ENCODE measurements around the gene KIF13A. TPM values are rescaled to one million over a fixed set of nuclear protein-coding genes. Genes with fewer than 3 reads are reported as not detected.

The KIF13A gene
- total RNA-seq, 4 donors from 2014 or later: 63.8 to 86.3 (median 78.2) TPM

GRCh38 chr6:17945111-17945510 lies 42.3 kb downstream of the KIF13A start:
- 13% methylated on average over 2 of the region's 2 CpGs for WGBS
- Histone ChIP-seq H3K9me3 (no peaks in the 10 kb centered on the region), H3K27me3 (no peaks in the 10 kb centered on the region), H3K4me1 (peaks cover 32 to 74% (median 55%) of the 10 kb centered on the region in 4 donors), H3K4me3 (peak overlapping the region in 2 of 4 donors; percentile 0 to 13), H3K27ac (replicated peaks in 1 of 4) (peak overlapping the region; percentile 40 to 45 (median 45)), H3K36me3 (no peaks in the 10 kb centered on the region)
- TF ChIP-seq POLR2A (IDR thresholded peaks at IDR 0.05; ENCODE audit: low read depth) (no peak), EP300 (IDR thresholded peaks at IDR 0.05) (no peak), POLR2AphosphoS5 (IDR thresholded peaks at IDR 0.05) (no peak)
- TF ChIP-seq, protein P1, sequence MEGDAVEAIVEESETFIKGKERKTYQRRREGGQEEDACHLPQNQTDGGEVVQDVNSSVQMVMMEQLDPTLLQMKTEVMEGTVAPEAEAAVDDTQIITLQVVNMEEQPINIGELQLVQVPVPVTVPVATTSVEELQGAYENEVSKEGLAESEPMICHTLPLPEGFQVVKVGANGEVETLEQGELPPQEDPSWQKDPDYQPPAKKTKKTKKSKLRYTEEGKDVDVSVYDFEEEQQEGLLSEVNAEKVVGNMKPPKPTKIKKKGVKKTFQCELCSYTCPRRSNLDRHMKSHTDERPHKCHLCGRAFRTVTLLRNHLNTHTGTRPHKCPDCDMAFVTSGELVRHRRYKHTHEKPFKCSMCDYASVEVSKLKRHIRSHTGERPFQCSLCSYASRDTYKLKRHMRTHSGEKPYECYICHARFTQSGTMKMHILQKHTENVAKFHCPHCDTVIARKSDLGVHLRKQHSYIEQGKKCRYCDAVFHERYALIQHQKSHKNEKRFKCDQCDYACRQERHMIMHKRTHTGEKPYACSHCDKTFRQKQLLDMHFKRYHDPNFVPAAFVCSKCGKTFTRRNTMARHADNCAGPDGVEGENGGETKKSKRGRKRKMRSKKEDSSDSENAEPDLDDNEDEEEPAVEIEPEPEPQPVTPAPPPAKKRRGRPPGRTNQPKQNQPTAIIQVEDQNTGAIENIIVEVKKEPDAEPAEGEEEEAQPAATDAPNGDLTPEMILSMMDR (IDR thresholded peaks at IDR 0.05): no peak
- intact Hi-C loops (cut with DNase I): no loop called here
- DNase-seq (ENCODE audit: extremely low spot score): no peak

GRCh38 chr6:17941318-17941717 lies 46.1 kb downstream of the KIF13A start:
- no peak overlapping the region for H3K27ac ChIP-seq (replicated peaks in 1 of 4)
- no peaks in the 10 kb centered on the region for H3K9me3 ChIP-seq
- peaks cover 32 to 61% (median 39%) of the 10 kb centered on the region in 4 donors for H3K4me1 ChIP-seq
- WGBS: 96% methylated on average over 4 of the region's 4 CpGs
- intact Hi-C loops (cut with DNase I): no loop called here
- H3K4me3 ChIP-seq: no peak overlapping the region
- TF ChIP-seq POLR2AphosphoS5 (IDR thresholded peaks at IDR 0.05) (no peak), EP300 (IDR thresholded peaks at IDR 0.05) (no peak), POLR2A (IDR thresholded peaks at IDR 0.05; ENCODE audit: low read depth) (no peak)
- TF ChIP-seq, protein P1 (IDR thresholded peaks at IDR 0.05): no peak
- H3K27me3 ChIP-seq: no peaks in the 10 kb centered on the region
- DNase-seq (ENCODE audit: extremely low spot score): no peak
- H3K36me3 ChIP-seq: no peaks in the 10 kb centered on the region

DNA sequence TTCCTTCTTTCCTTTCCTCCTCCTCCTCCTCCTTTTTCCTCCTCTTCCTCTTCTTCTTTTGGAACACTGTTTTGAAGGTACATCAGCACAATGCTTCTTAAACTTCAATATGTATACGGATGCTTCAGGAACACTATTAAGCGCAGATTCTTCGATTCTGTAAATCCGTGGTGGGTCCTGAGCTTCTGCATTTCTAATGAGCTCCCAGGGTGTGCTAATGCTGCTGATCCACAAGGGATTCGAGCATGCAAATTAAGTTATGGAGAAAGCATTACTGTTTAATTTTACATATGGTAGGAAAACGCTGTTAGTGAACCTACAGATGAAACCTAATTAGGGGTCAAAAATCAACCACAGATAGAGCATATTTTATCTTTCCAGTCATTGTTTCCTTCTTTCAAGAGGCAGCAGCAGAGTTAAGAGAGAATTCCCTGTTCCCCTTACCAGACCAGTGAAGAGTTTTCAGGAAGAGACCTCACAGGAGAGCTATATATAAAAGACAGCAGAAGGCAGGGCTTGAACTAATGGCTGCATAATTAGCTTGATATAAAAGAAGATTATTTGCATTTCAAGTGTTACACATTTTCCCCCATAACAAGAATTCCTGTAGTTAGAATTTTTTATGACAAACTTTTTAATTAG lies 47.2 kb downstream of the KIF13A start:
- Histone ChIP-seq H3K4me1 (peaks cover 32 to 61% (median 40%) of the 10 kb centered on the region in 4 donors), H3K9me3 (no peaks in the 10 kb centered on the region), H3K27me3 (no peaks in the 10 kb centered on the region), H3K4me3 (no peak overlapping the region), H3K36me3 (no peaks in the 10 kb centered on the region), H3K27ac (replicated peaks in 1 of 4) (no peak overlapping the region)
- DNase-seq (ENCODE audit: extremely low spot score): no peak
- 87% methylated on average over 6 of the region's 6 CpGs for WGBS
- intact Hi-C loops (cut with DNase I): no loop called here
- TF ChIP-seq, protein P1 (IDR thresholded peaks at IDR 0.05): no peak
- TF ChIP-seq EP300 (IDR thresholded peaks at IDR 0.05) (no peak), POLR2A (IDR thresholded peaks at IDR 0.05; ENCODE audit: low read depth) (no peak), POLR2AphosphoS5 (IDR thresholded peaks at IDR 0.05) (no peak)

GRCh38 chr6:17938901-17939300 lies 48.5 kb downstream of the KIF13A start:
- H3K9me3 ChIP-seq: no peaks in the 10 kb centered on the region
- 100% methylated on average over 2 of the region's 2 CpGs for WGBS
- intact Hi-C loops (cut with DNase I): no loop called here

More at GRCh38 chr6:17938901-17939300, 48.5 kb downstream of the KIF13A start:
- H3K4me1 ChIP-seq: peaks cover 33 to 60% (median 39%) of the 10 kb centered on the region in 4 donors
- H3K27me3 ChIP-seq: no peaks in the 10 kb centered on the region
- TF ChIP-seq, protein P1 (IDR thresholded peaks at IDR 0.05): no peak
- TF ChIP-seq POLR2AphosphoS5 (IDR thresholded peaks at IDR 0.05): no peak
- H3K4me3 ChIP-seq: no peak overlapping the region
- DNase-seq (ENCODE audit: extremely low spot score): no peak
- H3K27ac ChIP-seq (replicated peaks in 1 of 4): no peak overlapping the region
- no peaks in the 10 kb centered on the region for H3K36me3 ChIP-seq
